Mucosa of rectum (tissue), 2 donors: ENCODE data around the gene NKD2.
A peak's percentile ranks its signal among the peaks of the same experiment; 100 is the strongest.

Experiments used
- H3K27ac ChIP-seq, 2 donors: one replicate each; pipeline ENCODE4 v1.7.0; 2013; ENCODE audit warnings: inconsistent platforms in 2 of 2, low read depth in 2 of 2, low read length in 2 of 2
- H3K27me3 ChIP-seq, 2 donors: one replicate each; pipeline ENCODE4 v1.7.0; 2013; ENCODE audit warnings: low read length in 2 of 2; ENCODE audit not compliant: control insufficient read depth in 2 of 2, insufficient read depth in 2 of 2
- H3K36me3 ChIP-seq, 2 donors: one replicate each; pipeline ENCODE4 v1.7.0; 2013; ENCODE audit warnings: low read length in 2 of 2; ENCODE audit not compliant: control insufficient read depth in 2 of 2, insufficient read depth in 2 of 2
- H3K4me1 ChIP-seq, 2 donors: one replicate each; pipeline ENCODE4 v1.7.0; 2013; ENCODE audit warnings: low read length in 2 of 2, mild to moderate bottlenecking in 1 of 2; ENCODE audit not compliant: control insufficient read depth in 2 of 2, insufficient read depth in 2 of 2
- H3K4me3 ChIP-seq, 2 donors: one replicate each; pipeline ENCODE4 v1.7.0; 2013; ENCODE audit warnings: low read length in 2 of 2
- H3K9ac ChIP-seq, 2 donors: one replicate each; pipeline ENCODE4 v1.7.0; 2013; ENCODE audit warnings: low read length in 2 of 2, low read depth in 1 of 2, mild to moderate bottlenecking in 1 of 2
- H3K9me3 ChIP-seq, 2 donors: one replicate each; pipeline ENCODE4 v1.7.0; 2013; ENCODE audit warnings: low read length in 2 of 2; ENCODE audit not compliant: control insufficient read depth in 2 of 2
- donor health status: healthy.
- donor health status: Normal muscosa, but diverticular disease.

NKD2 gene

GRCh38 chr5:1005249-1005851 lies 3.3 kb upstream of the NKD2 start:
- no peak overlapping the region for H3K27ac ChIP-seq
- H3K9ac ChIP-seq: peak overlapping the region in 1 of 2 donors; percentile 56

GRCh38 chr5:1005904-1006655 lies 2.5 kb upstream of the NKD2 start:
- H3K27ac ChIP-seq: no peak overlapping the region
- H3K27me3 ChIP-seq: peaks cover 21 to 49% of the 10 kb centered on the region in 2 donors
- H3K9ac ChIP-seq: no peak overlapping the region
- no peaks in the 10 kb centered on the region for H3K9me3 ChIP-seq
- no peaks in the 10 kb centered on the region for H3K36me3 ChIP-seq
- H3K4me3 ChIP-seq: no peak overlapping the region
- H3K4me1 ChIP-seq: peaks cover 10 to 15% of the 10 kb centered on the region in 2 donors

More at GRCh38 chr5:1005249-1005851, 3.3 kb upstream of the NKD2 start:
- Histone ChIP-seq H3K4me3 (peak overlapping the region in 1 of 2 donors; percentile 27), H3K9me3 (no peaks in the 10 kb centered on the region), H3K4me1 (peaks cover 10 to 15% of the 10 kb centered on the region in 2 donors), H3K27me3 (peaks cover 18 to 42% of the 10 kb centered on the region in 2 donors), H3K36me3 (no peaks in the 10 kb centered on the region)

GRCh38 chr5:1006656-1007071 lies 1.9 kb upstream of the NKD2 start:
- Histone ChIP-seq H3K27ac (no peak overlapping the region), H3K4me3 (no peak overlapping the region)

GRCh38 chr5:1007221-1007680 lies 1.4 kb upstream of the NKD2 start:
- Histone ChIP-seq H3K4me3 (no peak overlapping the region), H3K9me3 (no peaks in the 10 kb centered on the region), H3K36me3 (no peaks in the 10 kb centered on the region), H3K9ac (no peak overlapping the region), H3K27ac (no peak overlapping the region), H3K4me1 (peaks cover 10 to 15% of the 10 kb centered on the region in 2 donors), H3K27me3 (peaks cover 23 to 55% of the 10 kb centered on the region in 2 donors)

More at GRCh38 chr5:1006656-1007071, 1.9 kb upstream of the NKD2 start:
- Histone ChIP-seq H3K4me1 (peaks cover 10 to 15% of the 10 kb centered on the region in 2 donors), H3K36me3 (no peaks in the 10 kb centered on the region), H3K9me3 (no peaks in the 10 kb centered on the region), H3K27me3 (peaks cover 23 to 54% of the 10 kb centered on the region in 2 donors), H3K9ac (no peak overlapping the region)

GRCh38 chr5:1007681-1008450 lies 736 bp upstream of the NKD2 start:
- Histone ChIP-seq H3K27me3 (peaks cover 23 to 53% of the 10 kb centered on the region in 2 donors), H3K27ac (no peak overlapping the region), H3K9me3 (no peaks in the 10 kb centered on the region), H3K4me1 (peaks cover 10 to 15% of the 10 kb centered on the region in 2 donors), H3K9ac (no peak overlapping the region), H3K36me3 (no peaks in the 10 kb centered on the region), H3K4me3 (no peak overlapping the region)

- Histone ChIP-seq H3K36me3 (no peaks in the 10 kb centered on the region), H3K27ac (no peak overlapping the region), H3K4me1 (peaks cover 0 to 6% of the 10 kb centered on the region in 2 donors), H3K27me3 (peaks cover 21 to 51% of the 10 kb centered on the region in 2 donors), H3K9ac (peak overlapping the region in 1 of 2 donors; percentile 9), H3K9me3 (no peaks in the 10 kb centered on the region), H3K4me3 (peak overlapping the region; percentile 26 to 34)
These were observed 968 bp downstream of the NKD2 start for GRCh38 chr5:1009359-1010180.

- Histone ChIP-seq H3K27ac (no peak overlapping the region), H3K36me3 (no peaks in the 10 kb centered on the region), H3K4me3 (no peak overlapping the region), H3K9me3 (no peaks in the 10 kb centered on the region), H3K4me1 (peaks cover 0 to 6% of the 10 kb centered on the region in 2 donors), H3K9ac (no peak overlapping the region), H3K27me3 (peaks cover 21 to 49% of the 10 kb centered on the region in 2 donors)
These were observed 1.5 kb downstream of the NKD2 start for GRCh38 chr5:1010181-1010510.

GRCh38 chr5:1010641-1011046 lies 2.0 kb downstream of the NKD2 start:
- no peak overlapping the region for H3K9ac ChIP-seq
- no peaks in the 10 kb centered on the region for H3K9me3 ChIP-seq
- no peaks in the 10 kb centered on the region for H3K36me3 ChIP-seq
- peaks cover 17 to 44% of the 10 kb centered on the region in 2 donors for H3K27me3 ChIP-seq
- peaks cover 0 to 2% of the 10 kb centered on the region in 2 donors for H3K4me1 ChIP-seq
- no peak overlapping the region for H3K4me3 ChIP-seq
- H3K27ac ChIP-seq: no peak overlapping the region

- Histone ChIP-seq H3K4me1 (peaks cover 0 to 2% of the 10 kb centered on the region in 2 donors), H3K9ac (no peak overlapping the region), H3K36me3 (no peaks in the 10 kb centered on the region), H3K27ac (no peak overlapping the region), H3K9me3 (no peaks in the 10 kb centered on the region), H3K4me3 (no peak overlapping the region), H3K27me3 (peaks cover 14 to 38% of the 10 kb centered on the region in 2 donors)
These were observed 2.6 kb downstream of the NKD2 start for GRCh38 chr5:1011226-1011631.
